ENCODE data around the gene STOX1.
"Not testable (repeated sequence)": the region's sequence is repeated elsewhere in the genome, so short reads cannot be mapped to it uniquely, and the experiment has no call there.

Gene STOX1

GRCh38 chr10:68831961-68832455 is 4.7 kb downstream of the STOX1 start:
- no peak for DNase-seq

- no peak for DNase-seq
Observed at GRCh38 chr10:68832601-68833000, 5.3 kb downstream of the STOX1 start.

GRCh38 chr10:68837626-68838322 is 10.4 kb downstream of the STOX1 start:
- no peak for DNase-seq

GRCh38 chr10:68840650-68841049 is 13.3 kb downstream of the STOX1 start:
- not testable (repeated sequence) for DNase-seq

- no peak for DNase-seq
Observed at GRCh38 chr10:68848281-68848680, 20.9 kb downstream of the STOX1 start.

GRCh38 chr10:68848806-68849205 is 21.5 kb downstream of the STOX1 start:
- DNase-seq, result no peak

GRCh38 chr10:68856352-68856751 is 29.0 kb downstream of the STOX1 start:
- DNase-seq, result no peak

GRCh38 chr10:68857005-68857404 is 29.7 kb downstream of the STOX1 start:
- DNase-seq, result no peak

- DNase-seq, result no peak
Observed at GRCh38 chr10:68861253-68861652, 33.9 kb downstream of the STOX1 start.

- DNase-seq, result no peak
Observed at GRCh38 chr10:68864611-68865010, 37.3 kb downstream of the STOX1 start.

- DNase-seq, result not testable (repeated sequence)
Observed at GRCh38 chr10:68868173-68868572, 40.8 kb downstream of the STOX1 start.

GRCh38 chr10:68869623-68870022 is 42.3 kb downstream of the STOX1 start:
- DNase-seq, result no peak

- DNase-seq, result no peak
Observed at GRCh38 chr10:68870061-68870460, 42.7 kb downstream of the STOX1 start.

GRCh38 chr10:68870545-68871104 is 43.3 kb downstream of the STOX1 start:
- DNase-seq, result no peak

GRCh38 chr10:68871105-68871711 is 43.9 kb downstream of the STOX1 start:
- no peak for DNase-seq

GRCh38 chr10:68871731-68872342 is 44.5 kb downstream of the STOX1 start:
- DNase-seq, result no peak

- DNase-seq, result no peak
Observed at GRCh38 chr10:68876246-68877138, 49.2 kb downstream of the STOX1 start.

- no peak for DNase-seq
Observed at GRCh38 chr10:68877482-68878110, 50.3 kb downstream of the STOX1 start.

- DNase-seq, result no peak
Observed at GRCh38 chr10:68878496-68878895, 51.2 kb downstream of the STOX1 start.

GRCh38 chr10:68879628-68880027 is 52.3 kb downstream of the STOX1 start:
- DNase-seq, result no peak

GRCh38 chr10:68880181-68880580 is 52.9 kb downstream of the STOX1 start:
- DNase-seq, result no peak

GRCh38 chr10:68895041-68895440 is 67.7 kb downstream of the STOX1 start:
- DNase-seq, result no peak

Data from activated CD4-positive, CD25-positive, alpha-beta regulatory T cell treated with anti-CD3 and anti-CD28 coated beads, Interleukin-2, amount 50 U/mL, for 72 hours (primary cell).